SK-N-SH treated with all-trans-retinoic acid at 6 μM for 48 hours (cell line): ENCODE data around the gene RERE.

Experiments used
- ARNTL ChIP-seq: fragments of 450-650 bp; formaldehyde crosslinking; IDR thresholded peaks from 2 replicates; pipeline ENCODE4 v1.5.0; 2020; ENCODE audit warnings: low read depth, mild to moderate bottlenecking, moderate library complexity, borderline replicate concordance
- CSDC2 ChIP-seq: fragments of 250-450 bp; sonication (Bioruptor Pico); IDR thresholded peaks from 2 replicates; pipeline ENCODE4 v1.5.0; 2020; ENCODE audit warnings: mild to moderate bottlenecking, moderate library complexity
- ESRRG ChIP-seq: fragments of 250-450 bp; sonication (Bioruptor Pico); IDR thresholded peaks from 2 replicates; pipeline ENCODE4 v1.6.1; 2021; ENCODE audit warnings: mild to moderate bottlenecking
- GLIS3 ChIP-seq: fragments of 250-450 bp; sonication (Bioruptor Pico); IDR thresholded peaks from 2 replicates; pipeline ENCODE4 v1.5.0; 2020; ENCODE audit warnings: mild to moderate bottlenecking, moderate library complexity
- OSR1 ChIP-seq: fragments of 250-450 bp; sonication (Bioruptor Pico); IDR thresholded peaks from 2 replicates; pipeline ENCODE4 v1.8.0; 2022; ENCODE audit warnings: moderate library complexity, mild to moderate bottlenecking, inconsistent platforms
- RARB ChIP-seq: fragments of 250-450 bp; sonication (Bioruptor Pico); IDR thresholded peaks from 2 replicates; pipeline ENCODE4 v1.8.0; 2021; ENCODE audit warnings: mild to moderate bottlenecking, moderate library complexity
- SNAI2 ChIP-seq: fragments of 250-450 bp; sonication (Bioruptor Pico); IDR thresholded peaks from 2 replicates; pipeline ENCODE4 v1.5.0; 2020; ENCODE audit warnings: mild to moderate bottlenecking, moderate library complexity
- TCF4 ChIP-seq: fragments of 250-450 bp; sonication (Bioruptor Pico); IDR thresholded peaks from 2 replicates; pipeline ENCODE4 v1.8.0; 2021; ENCODE audit warnings: mild to moderate bottlenecking, moderate library complexity, borderline replicate concordance
- TOX ChIP-seq: fragments of 250-450 bp; sonication (Bioruptor Pico); IDR thresholded peaks from 2 replicates; pipeline ENCODE4 v1.8.0; 2021; ENCODE audit warnings: mild to moderate bottlenecking, moderate library complexity, borderline replicate concordance
- TF ChIP-seq, protein P1 (sequence below): fragments of 250-450 bp; sonication (Bioruptor Pico); IDR thresholded peaks from 2 replicates; pipeline ENCODE4 v1.8.0; 2020; ENCODE audit warnings: mild to moderate bottlenecking, moderate library complexity, borderline replicate concordance
- TF ChIP-seq, protein P2 (sequence below): fragments of 250-450 bp; sonication (Bioruptor Pico); IDR thresholded peaks from 2 replicates; pipeline ENCODE4 v1.8.0; 2021; ENCODE audit warnings: low read depth, mild to moderate bottlenecking, moderate library complexity, borderline replicate concordance
- TF ChIP-seq, protein P3 (sequence below): fragments of 250-450 bp; sonication (Bioruptor Pico); IDR thresholded peaks from 2 replicates; pipeline ENCODE4 v1.5.1; 2021; ENCODE audit warnings: mild to moderate bottlenecking, moderate library complexity
- TF ChIP-seq, protein P4 (sequence below): fragments of 250-450 bp; sonication (Bioruptor Pico); IDR thresholded peaks from 2 replicates; pipeline ENCODE4 v1.5.0; 2020; ENCODE audit warnings: mild to moderate bottlenecking, moderate library complexity

DNA sequence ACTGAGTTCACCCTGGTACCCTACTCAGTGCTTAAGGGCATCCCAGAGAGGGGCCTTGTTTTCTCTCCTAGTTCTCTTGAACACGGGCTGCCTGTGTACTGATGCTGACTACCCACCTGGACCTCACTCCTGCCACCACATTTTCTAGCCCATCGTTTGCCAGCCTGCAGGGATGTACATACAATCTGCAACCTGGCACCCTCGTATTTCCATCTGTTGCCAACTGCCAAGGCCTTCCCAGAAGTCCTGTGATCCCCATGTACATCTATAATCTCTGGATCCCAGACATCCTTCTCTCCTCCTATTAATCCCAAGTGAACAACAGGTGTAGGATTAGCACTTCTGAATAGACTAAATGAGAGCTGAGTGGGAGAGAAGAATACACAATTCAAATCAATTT, 287.5 kb downstream of the RERE start:
- TF ChIP-seq, protein P1, sequence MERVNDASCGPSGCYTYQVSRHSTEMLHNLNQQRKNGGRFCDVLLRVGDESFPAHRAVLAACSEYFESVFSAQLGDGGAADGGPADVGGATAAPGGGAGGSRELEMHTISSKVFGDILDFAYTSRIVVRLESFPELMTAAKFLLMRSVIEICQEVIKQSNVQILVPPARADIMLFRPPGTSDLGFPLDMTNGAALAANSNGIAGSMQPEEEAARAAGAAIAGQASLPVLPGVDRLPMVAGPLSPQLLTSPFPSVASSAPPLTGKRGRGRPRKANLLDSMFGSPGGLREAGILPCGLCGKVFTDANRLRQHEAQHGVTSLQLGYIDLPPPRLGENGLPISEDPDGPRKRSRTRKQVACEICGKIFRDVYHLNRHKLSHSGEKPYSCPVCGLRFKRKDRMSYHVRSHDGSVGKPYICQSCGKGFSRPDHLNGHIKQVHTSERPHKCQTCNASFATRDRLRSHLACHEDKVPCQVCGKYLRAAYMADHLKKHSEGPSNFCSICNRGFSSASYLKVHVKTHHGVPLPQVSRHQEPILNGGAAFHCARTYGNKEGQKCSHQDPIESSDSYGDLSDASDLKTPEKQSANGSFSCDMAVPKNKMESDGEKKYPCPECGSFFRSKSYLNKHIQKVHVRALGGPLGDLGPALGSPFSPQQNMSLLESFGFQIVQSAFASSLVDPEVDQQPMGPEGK (CRISPR knock-in tag) = no peak
- no peak for TF ChIP-seq RARB
- no peak for TF ChIP-seq CSDC2
- TF ChIP-seq, protein P2, sequence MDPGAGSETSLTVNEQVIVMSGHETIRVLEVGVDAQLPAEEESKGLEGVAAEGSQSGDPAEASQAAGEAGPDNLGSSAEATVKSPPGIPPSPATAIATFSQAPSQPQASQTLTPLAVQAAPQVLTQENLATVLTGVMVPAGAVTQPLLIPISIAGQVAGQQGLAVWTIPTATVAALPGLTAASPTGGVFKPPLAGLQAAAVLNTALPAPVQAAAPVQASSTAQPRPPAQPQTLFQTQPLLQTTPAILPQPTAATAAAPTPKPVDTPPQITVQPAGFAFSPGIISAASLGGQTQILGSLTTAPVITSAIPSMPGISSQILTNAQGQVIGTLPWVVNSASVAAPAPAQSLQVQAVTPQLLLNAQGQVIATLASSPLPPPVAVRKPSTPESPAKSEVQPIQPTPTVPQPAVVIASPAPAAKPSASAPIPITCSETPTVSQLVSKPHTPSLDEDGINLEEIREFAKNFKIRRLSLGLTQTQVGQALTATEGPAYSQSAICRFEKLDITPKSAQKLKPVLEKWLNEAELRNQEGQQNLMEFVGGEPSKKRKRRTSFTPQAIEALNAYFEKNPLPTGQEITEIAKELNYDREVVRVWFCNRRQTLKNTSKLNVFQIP (CRISPR knock-in tag) = no peak
- no peak for TF ChIP-seq ARNTL (CRISPR knock-in tag)
- no peak for TF ChIP-seq ESRRG (CRISPR knock-in tag)
- TF ChIP-seq, protein P3, sequence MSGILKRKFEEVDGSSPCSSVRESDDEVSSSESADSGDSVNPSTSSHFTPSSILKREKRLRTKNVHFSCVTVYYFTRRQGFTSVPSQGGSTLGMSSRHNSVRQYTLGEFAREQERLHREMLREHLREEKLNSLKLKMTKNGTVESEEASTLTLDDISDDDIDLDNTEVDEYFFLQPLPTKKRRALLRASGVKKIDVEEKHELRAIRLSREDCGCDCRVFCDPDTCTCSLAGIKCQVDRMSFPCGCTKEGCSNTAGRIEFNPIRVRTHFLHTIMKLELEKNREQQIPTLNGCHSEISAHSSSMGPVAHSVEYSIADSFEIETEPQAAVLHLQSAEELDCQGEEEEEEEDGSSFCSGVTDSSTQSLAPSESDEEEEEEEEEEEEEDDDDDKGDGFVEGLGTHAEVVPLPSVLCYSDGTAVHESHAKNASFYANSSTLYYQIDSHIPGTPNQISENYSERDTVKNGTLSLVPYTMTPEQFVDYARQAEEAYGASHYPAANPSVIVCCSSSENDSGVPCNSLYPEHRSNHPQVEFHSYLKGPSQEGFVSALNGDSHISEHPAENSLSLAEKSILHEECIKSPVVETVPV (CRISPR knock-in tag) = no peak
- TF ChIP-seq, protein P4, sequence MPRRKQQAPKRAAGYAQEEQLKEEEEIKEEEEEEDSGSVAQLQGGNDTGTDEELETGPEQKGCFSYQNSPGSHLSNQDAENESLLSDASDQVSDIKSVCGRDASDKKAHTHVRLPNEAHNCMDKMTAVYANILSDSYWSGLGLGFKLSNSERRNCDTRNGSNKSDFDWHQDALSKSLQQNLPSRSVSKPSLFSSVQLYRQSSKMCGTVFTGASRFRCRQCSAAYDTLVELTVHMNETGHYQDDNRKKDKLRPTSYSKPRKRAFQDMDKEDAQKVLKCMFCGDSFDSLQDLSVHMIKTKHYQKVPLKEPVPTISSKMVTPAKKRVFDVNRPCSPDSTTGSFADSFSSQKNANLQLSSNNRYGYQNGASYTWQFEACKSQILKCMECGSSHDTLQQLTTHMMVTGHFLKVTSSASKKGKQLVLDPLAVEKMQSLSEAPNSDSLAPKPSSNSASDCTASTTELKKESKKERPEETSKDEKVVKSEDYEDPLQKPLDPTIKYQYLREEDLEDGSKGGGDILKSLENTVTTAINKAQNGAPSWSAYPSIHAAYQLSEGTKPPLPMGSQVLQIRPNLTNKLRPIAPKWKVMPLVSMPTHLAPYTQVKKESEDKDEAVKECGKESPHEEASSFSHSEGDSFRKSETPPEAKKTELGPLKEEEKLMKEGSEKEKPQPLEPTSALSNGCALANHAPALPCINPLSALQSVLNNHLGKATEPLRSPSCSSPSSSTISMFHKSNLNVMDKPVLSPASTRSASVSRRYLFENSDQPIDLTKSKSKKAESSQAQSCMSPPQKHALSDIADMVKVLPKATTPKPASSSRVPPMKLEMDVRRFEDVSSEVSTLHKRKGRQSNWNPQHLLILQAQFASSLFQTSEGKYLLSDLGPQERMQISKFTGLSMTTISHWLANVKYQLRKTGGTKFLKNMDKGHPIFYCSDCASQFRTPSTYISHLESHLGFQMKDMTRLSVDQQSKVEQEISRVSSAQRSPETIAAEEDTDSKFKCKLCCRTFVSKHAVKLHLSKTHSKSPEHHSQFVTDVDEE (CRISPR knock-in tag) = no peak
- no peak for TF ChIP-seq SNAI2
- no peak for TF ChIP-seq OSR1 (CRISPR knock-in tag)
- no peak for TF ChIP-seq TCF4
- no peak for TF ChIP-seq TOX (CRISPR knock-in tag)
- TF ChIP-seq GLIS3 (CRISPR knock-in tag) = no peak
